IPS-20b (cell line): Measurements from ENCODE around the gene MRTFB.

Experiments
- H3K27ac ChIP-seq: one replicate; pipeline ENCODE4 v1.5.1; 2013; ENCODE audit warnings: low read length
- H3K27me3 ChIP-seq: 2 replicates; pipeline ENCODE4 v1.6.1; 2013; ENCODE audit warnings: mild to moderate bottlenecking, low read length, inconsistent platforms; ENCODE audit not compliant: insufficient read depth
- H3K36me3 ChIP-seq: 2 replicates; pipeline ENCODE4 v1.6.1; 2013; ENCODE audit warnings: low read depth, mild to moderate bottlenecking, inconsistent platforms, low read length, moderate library complexity; ENCODE audit not compliant: insufficient read depth
- H3K4me1 ChIP-seq: 2 replicates; pipeline ENCODE4 v1.6.1; 2013; ENCODE audit warnings: mild to moderate bottlenecking, control low read depth, inconsistent platforms, low read length, moderate library complexity; ENCODE audit not compliant: insufficient read depth
- H3K4me3 ChIP-seq: 2 replicates; pipeline ENCODE4 v1.5.1; 2013; ENCODE audit warnings: mild to moderate bottlenecking, low read length, inconsistent platforms
- H3K9ac ChIP-seq: 2 replicates; pipeline ENCODE4 v1.6.1; 2013; ENCODE audit warnings: low read depth, mild to moderate bottlenecking, inconsistent platforms, low read length, moderate library complexity
- H3K9me3 ChIP-seq: 2 replicates; pipeline ENCODE4 v1.6.1; 2013; ENCODE audit warnings: mild to moderate bottlenecking, low read depth, low read length, inconsistent platforms; ENCODE audit not compliant: insufficient read depth

The MRTFB gene

GRCh38 chr16:14140923-14141322, 69.8 kb downstream of the MRTFB start:
- Histone ChIP-seq H3K4me1 (no peaks in the 10 kb centered on the region), H3K36me3 (peaks cover 25% of the 10 kb centered on the region)

GRCh38 chr16:14146445-14146844, 75.3 kb downstream of the MRTFB start:
- H3K4me3 ChIP-seq = no peak overlapping the region
- no peak overlapping the region for H3K9ac ChIP-seq
- no peak overlapping the region for H3K27ac ChIP-seq
- no peaks in the 10 kb centered on the region for H3K4me1 ChIP-seq
- H3K36me3 ChIP-seq = peaks cover 6% of the 10 kb centered on the region; the same call in 1 of the 2 replicates
- H3K27me3 ChIP-seq = no peaks in the 10 kb centered on the region
- no peaks in the 10 kb centered on the region for H3K9me3 ChIP-seq

More at GRCh38 chr16:14140923-14141322, 69.8 kb downstream of the MRTFB start:
- Histone ChIP-seq H3K4me3 (no peak overlapping the region), H3K9me3 (peaks cover 4% of the 10 kb centered on the region; the same call in 1 of the 2 replicates), H3K9ac (no peak overlapping the region), H3K27ac (no peak overlapping the region), H3K27me3 (no peaks in the 10 kb centered on the region)

- Histone ChIP-seq H3K27me3 (no peaks in the 10 kb centered on the region), H3K9me3 (no peaks in the 10 kb centered on the region), H3K4me3 (no peak overlapping the region), H3K4me1 (no peaks in the 10 kb centered on the region), H3K36me3 (no peaks in the 10 kb centered on the region), H3K9ac (no peak overlapping the region), H3K27ac (no peak overlapping the region)
These were observed 76.9 kb downstream of the MRTFB start for GRCh38 chr16:14148016-14148415.

- Histone ChIP-seq H3K4me1 (no peaks in the 10 kb centered on the region), H3K4me3 (no peak overlapping the region), H3K27me3 (no peaks in the 10 kb centered on the region), H3K9me3 (no peaks in the 10 kb centered on the region), H3K36me3 (no peaks in the 10 kb centered on the region), H3K27ac (no peak overlapping the region), H3K9ac (no peak overlapping the region)
These were observed 77.5 kb downstream of the MRTFB start for GRCh38 chr16:14148569-14148968.

- no peak overlapping the region for H3K9ac ChIP-seq
- H3K4me1 ChIP-seq = no peaks in the 10 kb centered on the region
- H3K4me3 ChIP-seq = no peak overlapping the region
- H3K9me3 ChIP-seq = no peaks in the 10 kb centered on the region
- H3K36me3 ChIP-seq = no peaks in the 10 kb centered on the region
- H3K27me3 ChIP-seq = no peaks in the 10 kb centered on the region
- no peak overlapping the region for H3K27ac ChIP-seq
These were observed 79.7 kb downstream of the MRTFB start for GRCh38 chr16:14150796-14151195.

- H3K4me3 ChIP-seq = no peak overlapping the region
- H3K36me3 ChIP-seq = no peaks in the 10 kb centered on the region
- H3K9me3 ChIP-seq = no peaks in the 10 kb centered on the region
- no peak overlapping the region for H3K27ac ChIP-seq
- H3K9ac ChIP-seq = no peak overlapping the region
- H3K4me1 ChIP-seq = no peaks in the 10 kb centered on the region
- H3K27me3 ChIP-seq = no peaks in the 10 kb centered on the region
These were observed 80.3 kb downstream of the MRTFB start for GRCh38 chr16:14151256-14152030.

- H3K4me3 ChIP-seq = no peak overlapping the region
- H3K9ac ChIP-seq = no peak overlapping the region
- H3K27me3 ChIP-seq = no peaks in the 10 kb centered on the region
- H3K9me3 ChIP-seq = no peaks in the 10 kb centered on the region
- no peaks in the 10 kb centered on the region for H3K4me1 ChIP-seq
- H3K36me3 ChIP-seq = no peaks in the 10 kb centered on the region
- H3K27ac ChIP-seq = no peak overlapping the region
These were observed 84.6 kb downstream of the MRTFB start for GRCh38 chr16:14155572-14156190.

- no peaks in the 10 kb centered on the region for H3K9me3 ChIP-seq
- no peak overlapping the region for H3K4me3 ChIP-seq
- no peak overlapping the region for H3K27ac ChIP-seq
- no peaks in the 10 kb centered on the region for H3K36me3 ChIP-seq
- no peaks in the 10 kb centered on the region for H3K4me1 ChIP-seq
- H3K27me3 ChIP-seq = no peaks in the 10 kb centered on the region
- no peak overlapping the region for H3K9ac ChIP-seq
These were observed 94.0 kb downstream of the MRTFB start for GRCh38 chr16:14164916-14165662.

GRCh38 chr16:14168146-14168545, 97.0 kb downstream of the MRTFB start:
- Histone ChIP-seq H3K4me1 (no peaks in the 10 kb centered on the region), H3K27me3 (no peaks in the 10 kb centered on the region), H3K36me3 (no peaks in the 10 kb centered on the region), H3K4me3 (no peak overlapping the region), H3K9ac (no peak overlapping the region), H3K9me3 (no peaks in the 10 kb centered on the region), H3K27ac (no peak overlapping the region)

GRCh38 chr16:14172200-14172809, 101.2 kb downstream of the MRTFB start:
- no peaks in the 10 kb centered on the region for H3K27me3 ChIP-seq
- no peak overlapping the region for H3K9ac ChIP-seq
- no peaks in the 10 kb centered on the region for H3K4me1 ChIP-seq
- no peaks in the 10 kb centered on the region for H3K36me3 ChIP-seq
- no peak overlapping the region for H3K27ac ChIP-seq
- H3K9me3 ChIP-seq = no peaks in the 10 kb centered on the region
- no peak overlapping the region for H3K4me3 ChIP-seq

GRCh38 chr16:14175086-14175485, 104.0 kb downstream of the MRTFB start:
- no peaks in the 10 kb centered on the region for H3K36me3 ChIP-seq
- H3K4me1 ChIP-seq = no peaks in the 10 kb centered on the region
- no peak overlapping the region for H3K4me3 ChIP-seq
- H3K27ac ChIP-seq = no peak overlapping the region
- H3K9me3 ChIP-seq = no peaks in the 10 kb centered on the region
- no peaks in the 10 kb centered on the region for H3K27me3 ChIP-seq
- H3K9ac ChIP-seq = no peak overlapping the region
